Endothelial cell of umbilical vein (primary cell): ENCODE measurements around the gene ZSCAN25. TPM values are rescaled to one million over a fixed set of nuclear protein-coding genes. Genes with fewer than 3 reads are reported as not detected.

Experiments
- BruUV-seq: library from RNA; stranded (reverse); fragments of 400-500 nt; replicated peaks from 2 replicates; lab custom pipeline; 2021; lab: Mats Ljungman, UMichigan
- CTCF ChIA-PET: fragments of 300-600, 350-600 bp; sonication (Branson Sonifier 250); formaldehyde crosslinking; loops from one replicate; lab custom pipeline; 2021; ENCODE audit warnings: antibody characterized with exemption, inconsistent platforms; lab: Charles Lee
- POLR2A ChIA-PET: fragments of 300-600, 350-600 bp; sonication (Branson Sonifier 250); formaldehyde crosslinking; loops from one replicate; lab custom pipeline; 2021; ENCODE audit warnings: antibody characterized with exemption, inconsistent platforms; lab: Charles Lee
- DNase-seq: peaks from one replicate; pipeline ENCODE4 v3.0.0-alpha.2; 2011; ENCODE audit warnings: low read depth, low spot score
- FAIRE-seq: peaks from 2 replicates; lab custom pipeline; 2011; peaks lifted over from hg19 to GRCh38; lab: Jason Lieb, UNC
- H2AFZ ChIP-seq: 2 replicates; pipeline ENCODE4 v1.6.0; 2012; ENCODE audit warnings: low read depth, low read length, control low read depth, inconsistent platforms
- H3K27ac ChIP-seq: 2 replicates; pipeline ENCODE4 v1.5.1; 2011; ENCODE audit warnings: low read depth, mild to moderate bottlenecking, control low read depth, low read length, moderate library complexity; ENCODE audit not compliant: insufficient read depth
- H3K27me3 ChIP-seq, 2 experiments: 2 replicates each; pipeline versions ENCODE4 v1.6.0 to v1.6.1; 2011; ENCODE audit warnings: low read length in 2 of 2, mixed read lengths in 1 of 2; ENCODE audit not compliant: control insufficient read depth in 2 of 2, insufficient read depth in 2 of 2
- H3K36me3 ChIP-seq, 2 experiments: 2 replicates in 1 of 2; 3 replicates in 1 of 2; pipeline ENCODE4 v1.5.1; 2011; ENCODE audit warnings: low read length in 2 of 2, mild to moderate bottlenecking in 1 of 2, moderate library complexity in 1 of 2; ENCODE audit not compliant: control insufficient read depth in 2 of 2, insufficient read depth in 2 of 2; ENCODE audit errors: extremely low read depth in 1 of 2
- H3K4me1 ChIP-seq: 3 replicates; pipeline ENCODE4 v1.5.1; 2011; ENCODE audit warnings: mild to moderate bottlenecking, low read length; ENCODE audit not compliant: control insufficient read depth, insufficient read depth; ENCODE audit errors: extremely low read depth
- H3K4me2 ChIP-seq: 2 replicates; pipeline ENCODE4 v1.6.1; 2011; ENCODE audit warnings: low read length, control low read depth, mixed read lengths; ENCODE audit not compliant: insufficient read depth
- H3K4me3 ChIP-seq, 3 experiments: fragments of 200-600 bp in 1 of 3; sonication (generic), shearing (Covaris generic) in 1 of 3; replicated peaks in 1 of 3; 2 replicates each; pipeline ENCODE4 v1.5.1; 2011 to 2016; ENCODE audit warnings: control low read depth in 3 of 3, low read length in 3 of 3, mild to moderate bottlenecking in 2 of 3, inconsistent platforms in 1 of 3, low read depth in 1 of 3, moderate library complexity in 1 of 3; ENCODE audit not compliant: insufficient read depth in 1 of 3
- H3K79me2 ChIP-seq: 2 replicates; pipeline ENCODE4 v1.6.0; 2012; ENCODE audit warnings: low read length, inconsistent platforms; ENCODE audit not compliant: control insufficient read depth, insufficient read depth
- H3K9ac ChIP-seq: replicated peaks from 2 replicates; pipeline ENCODE3; 2011; ENCODE audit warnings: low read length, control low read depth; ENCODE audit not compliant: insufficient read depth; ENCODE audit errors: extremely low read depth
- H3K9me1 ChIP-seq: replicated peaks from 3 replicates; pipeline ENCODE4 v1.6.0; 2011; ENCODE audit warnings: mild to moderate bottlenecking, low read length; ENCODE audit not compliant: control insufficient read depth, insufficient read depth; ENCODE audit errors: extremely low read depth
- H3K9me3 ChIP-seq: replicated peaks from 2 replicates; pipeline ENCODE4 v1.5.1; 2012; ENCODE audit warnings: low read length, inconsistent platforms; ENCODE audit not compliant: control insufficient read depth, insufficient read depth
- H4K20me1 ChIP-seq: replicated peaks from 2 replicates; pipeline ENCODE3; 2011; ENCODE audit warnings: mild to moderate bottlenecking, low read length; ENCODE audit not compliant: control insufficient read depth, insufficient read depth; ENCODE audit errors: extremely low read depth
- CTCF ChIP-seq, 2 donors: IDR thresholded peaks; 1 replicate in 1 of 2; 2 replicates in 1 of 2; pipeline ENCODE4 v1.5.1; 2011; ENCODE audit warnings: low read length in 2 of 2, mild to moderate bottlenecking in 2 of 2, moderate library complexity in 2 of 2, control low read depth in 1 of 2, inconsistent platforms in 1 of 2, low read depth in 1 of 2; ENCODE audit not compliant: insufficient read depth in 1 of 2; ENCODE audit errors: extremely low read depth in 1 of 2
- FOS ChIP-seq: IDR thresholded peaks from 2 replicates; pipeline ENCODE4 v1.6.1; 2011; ENCODE audit warnings: mild to moderate bottlenecking, low read length, moderate library complexity, borderline replicate concordance; ENCODE audit not compliant: insufficient read depth
- GATA2 ChIP-seq: IDR thresholded peaks from 2 replicates; pipeline ENCODE4 v1.7.0; 2011; ENCODE audit warnings: low read depth, mild to moderate bottlenecking, moderate library complexity, mixed read lengths, low read length; ENCODE audit not compliant: insufficient read length, insufficient read depth
- JUN ChIP-seq: IDR thresholded peaks from 2 replicates; pipeline ENCODE4 v1.6.1; 2011; ENCODE audit warnings: borderline replicate concordance, low read depth; ENCODE audit not compliant: insufficient read length, insufficient read depth
- MAX ChIP-seq: IDR thresholded peaks from 2 replicates; pipeline ENCODE4 v1.6.1; 2011; ENCODE audit not compliant: insufficient read depth, insufficient read length
- MYC ChIP-seq: IDR thresholded peaks from one replicate; pipeline ENCODE4 v1.6.1; 2011; ENCODE audit warnings: mild to moderate bottlenecking, low read depth, low read length
- POLR2A ChIP-seq: IDR thresholded peaks from 2 replicates; pipeline ENCODE4 v1.6.1; 2012; ENCODE audit warnings: low read depth, mild to moderate bottlenecking, control low read depth, low read length
- dilution Hi-C: fragments of 300-500 bp; cut with MboI; formaldehyde crosslinking; loops from one replicate; pipeline ENCODE4 v1.15.0; 2019; ENCODE audit warnings: low sequenced_read_pairs; ENCODE audit not compliant: extremely low pct_ligation_motif_present
- intact Hi-C: fragments of 100-400 bp; cut with micrococcal nuclease; formaldehyde crosslinking; loops from one replicate; pipeline ENCODE4 v1.10.0; 2022
- polyA plus RNA-seq, 4 experiments: library from polyadenylated mRNA; depleted of rRNA in 3 of 4; stranded (reverse) in 3 of 4; unstranded in 1 of 4; fragments of >200 nt; gene quantifications; 2 replicates each; pipeline versions ENCODE4 v1.2.1 to v1.2.3, GENCODE V29; 2011 to 2012; ENCODE audit warnings: missing spikeins in 1 of 4
- total RNA-seq: library from RNA; stranded (reverse); gene quantifications from 2 replicates; pipeline ENCODE4 v1.2.3, GENCODE V29; 2021

ZSCAN25 gene
- total and polyA plus RNA-seq, 2 donors (not counting 3 experiments of a cell fraction or from before 2014, with no cell fraction given), result 8.9 to 13.8 TPM

GRCh38 chr7:99642027-99642426 is 25.3 kb downstream of the ZSCAN25 start:
- Histone ChIP-seq H3K9me3 (no peaks in the 10 kb centered on the region), H3K9ac (no peak overlapping the region), H4K20me1 (no peaks in the 10 kb centered on the region), H2AFZ (no peak overlapping the region), H3K4me3 (no peak overlapping the region), H3K79me2 (no peaks in the 10 kb centered on the region), H3K9me1 (no peaks in the 10 kb centered on the region), H3K36me3 (no peaks in the 10 kb centered on the region), H3K4me2 (no peak overlapping the region), H3K4me1 (no peaks in the 10 kb centered on the region), H3K27ac (no peak overlapping the region), H3K27me3 (no peaks in the 10 kb centered on the region)
- DNase-seq, result no peak
- no TSS peak for BruUV-seq
- TF ChIP-seq GATA2, result no peak
- no peak for TF ChIP-seq MAX
- no peak for TF ChIP-seq MYC
- TF ChIP-seq POLR2A, result no peak
- no peak for TF ChIP-seq FOS
- TF ChIP-seq CTCF (IDR thresholded peaks at IDR 0.05; ENCODE audit: extremely low read depth in 1 of 2, insufficient read depth in 1 of 2, low read depth in 1 of 2, low read length in 2 of 2), result no peak
- TF ChIP-seq JUN, result no peak
- FAIRE-seq, result no peak
- dilution Hi-C loops, result no loop called here
- CTCF ChIA-PET, result interaction anchor here (1.3 kb wide), 1 partner anchor 10 kb away, joined by 5 read pairs; no protein-coding TSS in a partner anchor
- intact Hi-C loops, result no loop called here
- POLR2A ChIA-PET, result no interaction called here
